Measurements from ENCODE around the gene ARMH4.

Gene ARMH4

DNA sequence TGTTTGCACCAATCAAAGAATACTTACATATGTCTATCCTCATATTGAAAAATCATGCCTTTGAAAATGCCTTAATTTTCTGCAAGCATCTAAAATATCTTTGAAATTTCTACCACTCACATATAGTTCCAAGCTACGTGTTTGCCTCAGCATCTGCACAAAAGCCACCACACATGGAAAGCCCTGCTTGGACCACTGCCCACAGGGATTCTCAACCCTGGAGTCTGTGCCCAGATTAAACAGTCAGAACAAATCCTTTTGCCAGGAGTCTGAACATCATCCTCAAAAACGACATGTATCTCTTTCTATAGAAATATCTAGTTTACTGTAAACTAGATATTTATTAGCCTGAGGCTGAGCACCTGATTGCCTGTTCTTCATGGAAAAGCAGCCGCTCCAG lies 32.6 kb downstream of the ARMH4 start:
- H3K9me2 ChIP-seq (replicated peaks; ENCODE audit: insufficient read depth, low read length), result no peaks in the 10 kb centered on the region
- no peak overlapping the region for H3K4me2 ChIP-seq (ENCODE audit: low read depth, low read length)
- H3K36me3 ChIP-seq (replicated peaks; ENCODE audit: insufficient read depth, low read length), result no peaks in the 10 kb centered on the region
- H3F3A ChIP-seq (ENCODE audit: insufficient read depth, low read length), result no peaks in the 10 kb centered on the region
- no peak for TF ChIP-seq EZH2phosphoT487 (IDR thresholded peaks at IDR 0.05; ENCODE audit: low read length)
- TF ChIP-seq EZH2 (optimal IDR thresholded peaks at IDR 0.05; ENCODE audit: low read depth, low read length), result no peak
- no peaks in the 10 kb centered on the region for H3K79me2 ChIP-seq (ENCODE audit: low read length)
- no peaks in the 10 kb centered on the region for H4K20me1 ChIP-seq (ENCODE audit: insufficient read depth, low read length)
- no peaks in the 10 kb centered on the region for H3K4me1 ChIP-seq (ENCODE audit: low read length)
- DNase-seq, result no peak
- no peak overlapping the region for H3K9ac ChIP-seq (ENCODE audit: low read length)
- H3K4me3 ChIP-seq (ENCODE audit: low read length), result no peak overlapping the region
- H2AFZ ChIP-seq (ENCODE audit: low read length), result no peak overlapping the region
- H3K9me3 ChIP-seq (replicated peaks; ENCODE audit: insufficient read depth, low read length), result no peaks in the 10 kb centered on the region
- no peaks in the 10 kb centered on the region for H3K27me3 ChIP-seq (replicated peaks; ENCODE audit: insufficient read depth, low read length)
- H3K27ac ChIP-seq (ENCODE audit: low read length), result no peak overlapping the region

DNA sequence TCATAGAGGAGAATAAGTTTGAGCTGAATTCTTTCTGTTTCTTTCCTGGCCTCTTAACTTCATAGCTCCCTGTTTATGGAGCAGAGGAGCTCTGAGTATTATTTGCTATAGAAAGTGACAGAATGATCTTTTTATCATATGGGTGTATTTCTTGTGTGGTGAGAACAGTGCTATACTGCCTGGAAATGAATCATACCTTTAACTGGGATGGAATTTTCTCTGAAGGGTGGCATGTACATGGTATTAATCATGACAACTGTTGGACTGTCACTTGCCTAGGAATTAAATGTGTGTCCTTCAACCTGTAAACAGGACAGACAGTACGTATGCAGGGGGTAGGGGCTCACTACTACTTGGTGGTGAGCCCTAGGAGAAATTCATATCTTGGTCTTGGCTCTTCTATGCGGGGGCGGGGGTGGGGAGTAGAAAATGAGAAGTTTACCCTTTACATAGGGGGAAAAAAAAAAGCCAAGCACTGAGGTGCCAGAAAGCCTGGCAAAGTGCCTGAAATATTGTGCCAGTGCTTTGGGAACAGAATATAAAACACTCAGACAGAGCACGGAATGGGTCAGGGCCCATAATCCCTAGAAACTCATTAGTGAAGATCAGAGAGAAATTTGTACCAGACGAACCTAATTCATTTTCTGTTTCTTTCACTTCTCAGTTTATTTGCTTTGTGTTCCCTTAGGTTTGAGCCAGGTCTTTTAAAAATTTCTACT lies 33.8 kb downstream of the ARMH4 start:
- Histone ChIP-seq H3K4me2 (ENCODE audit: low read depth, low read length) (no peak overlapping the region), H3K9ac (ENCODE audit: low read length) (no peak overlapping the region), H2AFZ (ENCODE audit: low read length) (no peak overlapping the region), H4K20me1 (ENCODE audit: insufficient read depth, low read length) (no peaks in the 10 kb centered on the region), H3K36me3 (replicated peaks; ENCODE audit: insufficient read depth, low read length) (no peaks in the 10 kb centered on the region), H3K9me2 (replicated peaks; ENCODE audit: insufficient read depth, low read length) (no peaks in the 10 kb centered on the region), H3K27me3 (replicated peaks; ENCODE audit: insufficient read depth, low read length) (no peaks in the 10 kb centered on the region), H3K27ac (ENCODE audit: low read length) (no peak overlapping the region), H3K9me3 (replicated peaks; ENCODE audit: insufficient read depth, low read length) (no peaks in the 10 kb centered on the region), H3K79me2 (ENCODE audit: low read length) (no peaks in the 10 kb centered on the region), H3F3A (ENCODE audit: insufficient read depth, low read length) (no peaks in the 10 kb centered on the region), H3K4me3 (ENCODE audit: low read length) (no peak overlapping the region), H3K4me1 (ENCODE audit: low read length) (no peaks in the 10 kb centered on the region)
- TF ChIP-seq, protein P1, sequence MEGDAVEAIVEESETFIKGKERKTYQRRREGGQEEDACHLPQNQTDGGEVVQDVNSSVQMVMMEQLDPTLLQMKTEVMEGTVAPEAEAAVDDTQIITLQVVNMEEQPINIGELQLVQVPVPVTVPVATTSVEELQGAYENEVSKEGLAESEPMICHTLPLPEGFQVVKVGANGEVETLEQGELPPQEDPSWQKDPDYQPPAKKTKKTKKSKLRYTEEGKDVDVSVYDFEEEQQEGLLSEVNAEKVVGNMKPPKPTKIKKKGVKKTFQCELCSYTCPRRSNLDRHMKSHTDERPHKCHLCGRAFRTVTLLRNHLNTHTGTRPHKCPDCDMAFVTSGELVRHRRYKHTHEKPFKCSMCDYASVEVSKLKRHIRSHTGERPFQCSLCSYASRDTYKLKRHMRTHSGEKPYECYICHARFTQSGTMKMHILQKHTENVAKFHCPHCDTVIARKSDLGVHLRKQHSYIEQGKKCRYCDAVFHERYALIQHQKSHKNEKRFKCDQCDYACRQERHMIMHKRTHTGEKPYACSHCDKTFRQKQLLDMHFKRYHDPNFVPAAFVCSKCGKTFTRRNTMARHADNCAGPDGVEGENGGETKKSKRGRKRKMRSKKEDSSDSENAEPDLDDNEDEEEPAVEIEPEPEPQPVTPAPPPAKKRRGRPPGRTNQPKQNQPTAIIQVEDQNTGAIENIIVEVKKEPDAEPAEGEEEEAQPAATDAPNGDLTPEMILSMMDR (IDR thresholded peaks at IDR 0.05; ENCODE audit: low read length), result no peak
- no peak for TF ChIP-seq EZH2phosphoT487 (IDR thresholded peaks at IDR 0.05; ENCODE audit: low read length)
- no peak for TF ChIP-seq EZH2 (optimal IDR thresholded peaks at IDR 0.05; ENCODE audit: low read depth, low read length)
- no peak for DNase-seq

DNA sequence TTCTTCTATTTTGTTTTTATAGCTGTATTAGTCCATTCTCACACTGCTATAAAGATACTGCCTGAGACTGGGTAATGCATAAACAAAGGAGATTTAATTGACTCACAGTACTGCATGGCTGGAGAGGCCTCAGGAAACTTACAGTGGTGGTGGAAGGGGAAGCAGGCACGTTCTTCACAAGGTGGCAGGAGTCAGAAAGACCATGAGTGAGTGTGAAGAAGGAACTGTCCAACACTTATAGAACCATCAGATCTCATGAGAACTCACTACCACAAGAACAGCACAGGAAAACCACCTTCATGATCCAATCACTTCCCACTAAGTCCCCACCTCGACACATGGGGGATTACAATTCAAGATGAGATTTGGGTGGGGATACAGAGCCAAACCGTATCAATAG lies 42.3 kb downstream of the ARMH4 start:
- H3K4me2 ChIP-seq (ENCODE audit: low read depth, low read length), result no peak overlapping the region
- H3K9ac ChIP-seq (ENCODE audit: low read length), result no peak overlapping the region
- H3K27ac ChIP-seq (ENCODE audit: low read length), result no peak overlapping the region
- H3K79me2 ChIP-seq (ENCODE audit: low read length), result no peaks in the 10 kb centered on the region
- TF ChIP-seq EZH2phosphoT487 (IDR thresholded peaks at IDR 0.05; ENCODE audit: low read length) (no peak), EZH2 (optimal IDR thresholded peaks at IDR 0.05; ENCODE audit: low read depth, low read length) (no peak)
- TF ChIP-seq, protein P1 (IDR thresholded peaks at IDR 0.05; ENCODE audit: low read length), result no peak
- H3K4me1 ChIP-seq (ENCODE audit: low read length), result no peaks in the 10 kb centered on the region
- no peak overlapping the region for H2AFZ ChIP-seq (ENCODE audit: low read length)
- H4K20me1 ChIP-seq (ENCODE audit: insufficient read depth, low read length), result no peaks in the 10 kb centered on the region
- H3K9me2 ChIP-seq (replicated peaks; ENCODE audit: insufficient read depth, low read length), result no peaks in the 10 kb centered on the region
- H3K27me3 ChIP-seq (replicated peaks; ENCODE audit: insufficient read depth, low read length), result no peaks in the 10 kb centered on the region
- no peaks in the 10 kb centered on the region for H3F3A ChIP-seq (ENCODE audit: insufficient read depth, low read length)
- DNase-seq, result no peak
- H3K36me3 ChIP-seq (replicated peaks; ENCODE audit: insufficient read depth, low read length), result no peaks in the 10 kb centered on the region
- no peaks in the 10 kb centered on the region for H3K9me3 ChIP-seq (replicated peaks; ENCODE audit: insufficient read depth, low read length)
- no peak overlapping the region for H3K4me3 ChIP-seq (ENCODE audit: low read length)

DNA sequence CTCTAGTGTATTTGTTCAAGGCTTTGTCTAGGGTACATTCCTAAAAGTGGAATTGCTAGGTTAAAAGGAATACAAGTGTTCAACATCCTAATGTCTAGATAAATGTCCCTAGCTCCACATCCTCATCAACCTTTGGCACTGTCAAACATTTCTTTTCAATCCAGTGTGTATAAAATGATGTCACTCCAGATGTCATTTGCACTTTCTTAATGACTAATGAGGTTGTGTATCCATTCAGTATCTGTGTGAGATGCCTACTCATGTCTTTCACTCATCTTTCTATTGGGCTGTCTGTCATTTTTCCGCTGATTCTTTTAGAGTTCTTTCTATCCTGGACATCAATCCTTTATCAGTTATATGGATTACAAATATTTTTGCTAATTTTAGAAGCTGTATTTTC lies 43.3 kb downstream of the ARMH4 start:
- no peak overlapping the region for H2AFZ ChIP-seq (ENCODE audit: low read length)
- no peak for DNase-seq

More for the DNA sequence above, 43.3 kb downstream of the ARMH4 start:
- Histone ChIP-seq H3K4me2 (ENCODE audit: low read depth, low read length) (no peak overlapping the region), H3K36me3 (replicated peaks; ENCODE audit: insufficient read depth, low read length) (no peaks in the 10 kb centered on the region), H3F3A (ENCODE audit: insufficient read depth, low read length) (no peaks in the 10 kb centered on the region), H3K79me2 (ENCODE audit: low read length) (no peaks in the 10 kb centered on the region), H4K20me1 (ENCODE audit: insufficient read depth, low read length) (no peaks in the 10 kb centered on the region), H3K9ac (ENCODE audit: low read length) (no peak overlapping the region), H3K4me1 (ENCODE audit: low read length) (no peaks in the 10 kb centered on the region), H3K9me3 (replicated peaks; ENCODE audit: insufficient read depth, low read length) (no peaks in the 10 kb centered on the region), H3K27me3 (replicated peaks; ENCODE audit: insufficient read depth, low read length) (no peaks in the 10 kb centered on the region), H3K27ac (ENCODE audit: low read length) (no peak overlapping the region), H3K4me3 (ENCODE audit: low read length) (no peak overlapping the region), H3K9me2 (replicated peaks; ENCODE audit: insufficient read depth, low read length) (no peaks in the 10 kb centered on the region)
- TF ChIP-seq EZH2 (optimal IDR thresholded peaks at IDR 0.05; ENCODE audit: low read depth, low read length) (no peak), EZH2phosphoT487 (IDR thresholded peaks at IDR 0.05; ENCODE audit: low read length) (no peak)
- TF ChIP-seq, protein P1 (IDR thresholded peaks at IDR 0.05; ENCODE audit: low read length), result no peak

Measured in MM.1S (cell line).